ENCODE data around the gene MAP3K9. TPM values are rescaled to one million over a fixed set of nuclear protein-coding genes. Genes with fewer than 3 reads are reported as not detected.

Gene MAP3K9
- total and polyA plus RNA-seq, 2 donors (not counting 3 experiments of a cell fraction or from before 2014, with no cell fraction given) = 0.06 to 0.11 TPM

GRCh38 chr14:70808416-70809224, 693 bp downstream of the MAP3K9 start:
- no TSS peak for BruUV-seq (replicated peaks)
- no peak for DNase-seq (ENCODE audit: low read depth, low spot score)
- Histone ChIP-seq H3K9ac (replicated peaks; ENCODE audit: extremely low read depth, insufficient read depth, low read length) (no peak overlapping the region), H3K9me3 (replicated peaks; ENCODE audit: control insufficient read depth, insufficient read depth, low read length) (no peaks in the 10 kb centered on the region), H4K20me1 (replicated peaks; ENCODE audit: control insufficient read depth, extremely low read depth, insufficient read depth, low read length) (no peaks in the 10 kb centered on the region), H3K4me3 (replicated peaks in 1 of 3; ENCODE audit: insufficient read depth in 1 of 3, low read depth in 1 of 3, low read length in 3 of 3) (peak overlapping the region in 2 of 3 experiments; percentile 8 to 47), H3K27me3 (ENCODE audit: control insufficient read depth in 2 of 2, insufficient read depth in 2 of 2, low read length in 2 of 2) (peaks cover 40 to 51% of the 10 kb centered on the region in 2 experiments), H2AFZ (ENCODE audit: low read depth, low read length) (peak overlapping the region; percentile 63), H3K4me1 (ENCODE audit: control insufficient read depth, extremely low read depth, insufficient read depth, low read length) (peaks cover 3% of the 10 kb centered on the region), H3K4me2 (ENCODE audit: insufficient read depth, low read length) (peak overlapping the region; percentile 21), H3K27ac (ENCODE audit: insufficient read depth, low read depth, low read length) (no peak overlapping the region), H3K9me1 (replicated peaks; ENCODE audit: control insufficient read depth, extremely low read depth, insufficient read depth, low read length) (no peaks in the 10 kb centered on the region), H3K79me2 (ENCODE audit: control insufficient read depth, insufficient read depth, low read length) (no peaks in the 10 kb centered on the region), H3K36me3 (ENCODE audit: control insufficient read depth in 2 of 2, extremely low read depth in 1 of 2, insufficient read depth in 2 of 2, low read length in 2 of 2) (no peaks in the 10 kb centered on the region)
- intact Hi-C loops (cut with micrococcal nuclease) (no loop called here), dilution Hi-C loops (cut with MboI; ENCODE audit: extremely low pct_ligation_motif_present, low sequenced_read_pairs) (no loop called here)
- FAIRE-seq = no peak
- no peak for TF ChIP-seq POLR2A (IDR thresholded peaks at IDR 0.05; ENCODE audit: low read depth, low read length)
- TF ChIP-seq EZH2 (IDR thresholded peaks at IDR 0.05; ENCODE audit: borderline replicate concordance, low read depth, low read length, severe bottlenecking) = peak; percentile 88
- TF ChIP-seq CTCF (IDR thresholded peaks at IDR 0.05; ENCODE audit: extremely low read depth in 1 of 2, insufficient read depth in 1 of 2, low read depth in 1 of 2, low read length in 2 of 2) = no peak
- no peak for TF ChIP-seq POLR2AphosphoS5 (IDR thresholded peaks at IDR 0.05; ENCODE audit: insufficient read depth, low read depth, low read length)
- POLR2A ChIA-PET = no interaction called here
- CTCF ChIA-PET = interaction anchor here (2.5 kb wide), 1 partner anchor 9 kb away, joined by 15 read pairs; no protein-coding TSS in a partner anchor
